ENCODE results near the gene KBTBD8. TPM values are rescaled to one million over a fixed set of nuclear protein-coding genes. Genes with fewer than 3 reads are reported as not detected.

The KBTBD8 gene
- 11.6 and 12.4 TPM in 2 replicates for total RNA-seq

- intact Hi-C loops (cut with micrococcal nuclease) = loop anchor here (1.0 to 10.0 kb wide), 11 partner anchors 26 to 1086 kb away; partner anchors contain the start of gene LRIG1
Measured at GRCh38 chr3:66998113-66998903, at the start of gene KBTBD8. Gene KBTBD8 (plus strand): TSS chr3:66998307. CDS start chr3:66998356, 49 bp downstream.

GRCh38 chr3:66948838-66949237, 49.3 kb upstream of the KBTBD8 start:
- intact Hi-C loops (cut with micrococcal nuclease) = no loop called here

- intact Hi-C loops (cut with micrococcal nuclease) = no loop called here
Measured at GRCh38 chr3:66949898-66950297, 48.2 kb upstream of the KBTBD8 start.

- intact Hi-C loops (cut with micrococcal nuclease) = no loop called here
Measured at GRCh38 chr3:66952357-66952756, 45.8 kb upstream of the KBTBD8 start.

- intact Hi-C loops (cut with micrococcal nuclease) = no loop called here
Measured at GRCh38 chr3:66953934-66954445, 44.1 kb upstream of the KBTBD8 start.

GRCh38 chr3:66956742-66957141, 41.4 kb upstream of the KBTBD8 start:
- intact Hi-C loops (cut with micrococcal nuclease) = no loop called here

- intact Hi-C loops (cut with micrococcal nuclease) = no loop called here
Measured at GRCh38 chr3:66957367-66957766, 40.7 kb upstream of the KBTBD8 start.

GRCh38 chr3:66958067-66958466, 40.0 kb upstream of the KBTBD8 start:
- intact Hi-C loops (cut with micrococcal nuclease) = no loop called here

GRCh38 chr3:66962664-66963063, 35.4 kb upstream of the KBTBD8 start:
- intact Hi-C loops (cut with micrococcal nuclease) = no loop called here

GRCh38 chr3:66971245-66971644, 26.9 kb upstream of the KBTBD8 start:
- intact Hi-C loops (cut with micrococcal nuclease) = loop anchor here (1.0 kb wide), 1 partner anchor 410 kb away; no protein-coding TSS in a partner anchor

GRCh38 chr3:66971891-66972551, 26.1 kb upstream of the KBTBD8 start:
- intact Hi-C loops (cut with micrococcal nuclease) = loop anchor here (1.0 kb wide), 8 partner anchors 26 to 1921 kb away; partner anchors contain the start of gene KBTBD8

GRCh38 chr3:66980791-66981190, 17.3 kb upstream of the KBTBD8 start:
- intact Hi-C loops (cut with micrococcal nuclease) = no loop called here

- intact Hi-C loops (cut with micrococcal nuclease) = no loop called here
Measured at GRCh38 chr3:66983101-66983500, 15.0 kb upstream of the KBTBD8 start.

GRCh38 chr3:66985336-66985920, 12.7 kb upstream of the KBTBD8 start:
- intact Hi-C loops (cut with micrococcal nuclease) = no loop called here

- intact Hi-C loops (cut with micrococcal nuclease) = no loop called here
Measured at GRCh38 chr3:66986406-66986805, 11.7 kb upstream of the KBTBD8 start.

- intact Hi-C loops (cut with micrococcal nuclease) = no loop called here
Measured at GRCh38 chr3:66989241-66989640, 8.9 kb upstream of the KBTBD8 start.

GRCh38 chr3:66989860-66990696, 8.0 kb upstream of the KBTBD8 start:
- intact Hi-C loops (cut with micrococcal nuclease) = loop anchor here (10.0 kb wide), 2 partner anchors 595 to 1095 kb away; no protein-coding TSS in a partner anchor

- intact Hi-C loops (cut with micrococcal nuclease) = loop anchor here (10.0 kb wide), 2 partner anchors 597 to 1093 kb away; no protein-coding TSS in a partner anchor
Measured at GRCh38 chr3:66991459-66991858, 6.6 kb upstream of the KBTBD8 start.

- intact Hi-C loops (cut with micrococcal nuclease) = loop anchor here (10.0 kb wide), 2 partner anchors 598 to 1092 kb away; no protein-coding TSS in a partner anchor
Measured at GRCh38 chr3:66993082-66993481, 5.0 kb upstream of the KBTBD8 start.

GRCh38 chr3:66994588-66994987, 3.5 kb upstream of the KBTBD8 start:
- intact Hi-C loops (cut with micrococcal nuclease) = loop anchor here (10.0 kb wide), 2 partner anchors 600 to 1090 kb away; no protein-coding TSS in a partner anchor

- intact Hi-C loops (cut with micrococcal nuclease) = loop anchor here (10.0 kb wide), 2 partner anchors 602 to 1088 kb away; no protein-coding TSS in a partner anchor
Measured at GRCh38 chr3:66996696-66997095, 1.4 kb upstream of the KBTBD8 start.

Data from T-helper 1 cell treated with Interleukin-12 subunit alpha and Interleukin-12 subunit beta and Interleukin-4 antibody, amounts not matched to agents 30 ng/mL and 1 ng/mL, for 36 hours (primary cell).